ENCODE measurements around the gene TALDO1.
A peak's percentile ranks its signal among the peaks of the same experiment; 100 is the strongest.
"Not testable (repeated sequence)": the region's sequence is repeated elsewhere in the genome, so short reads cannot be mapped to it uniquely, and the experiment has no call there.

TALDO1 gene

DNA sequence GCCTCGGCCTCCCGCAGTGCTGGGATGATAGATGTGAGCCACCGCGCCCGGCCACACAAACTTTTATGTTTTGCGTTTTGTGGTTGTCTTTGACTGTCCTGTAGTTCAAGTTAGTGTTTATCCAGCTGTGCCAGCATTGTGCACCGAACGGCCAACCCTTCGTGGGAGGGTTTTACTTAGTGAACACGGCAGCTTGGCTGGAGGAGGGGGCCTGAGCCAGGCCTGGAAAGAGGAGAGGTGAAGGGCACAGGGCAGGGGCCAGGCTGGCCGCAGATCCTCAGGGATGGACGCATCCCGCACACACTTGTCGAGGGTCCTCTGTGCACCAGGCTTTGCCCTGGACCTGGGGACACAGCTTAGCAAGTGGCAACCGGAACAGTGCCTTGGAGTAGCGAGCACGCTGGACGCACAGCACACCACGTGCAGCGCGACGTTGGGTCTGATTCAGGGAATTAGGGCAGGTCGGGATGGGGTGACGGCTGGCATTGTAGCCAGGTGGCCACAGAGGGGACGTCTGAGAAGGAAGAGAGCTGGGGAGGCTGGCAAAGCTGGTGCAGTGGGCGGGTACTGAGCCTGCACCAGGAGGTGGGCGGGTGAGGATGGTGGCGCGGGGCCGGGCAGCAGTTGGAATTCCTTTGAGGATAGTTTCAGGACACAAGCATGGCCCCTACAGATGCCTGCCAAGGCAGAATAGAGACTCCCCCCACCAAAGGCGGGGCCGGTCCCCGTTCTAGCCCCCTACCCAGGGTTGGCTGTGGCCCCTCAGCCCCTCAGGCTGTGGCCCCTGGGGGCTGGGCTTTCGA lies 27.8 kb upstream of the TALDO1 start:
- no peak for DNase-seq (ENCODE audit: low read depth)

DNA sequence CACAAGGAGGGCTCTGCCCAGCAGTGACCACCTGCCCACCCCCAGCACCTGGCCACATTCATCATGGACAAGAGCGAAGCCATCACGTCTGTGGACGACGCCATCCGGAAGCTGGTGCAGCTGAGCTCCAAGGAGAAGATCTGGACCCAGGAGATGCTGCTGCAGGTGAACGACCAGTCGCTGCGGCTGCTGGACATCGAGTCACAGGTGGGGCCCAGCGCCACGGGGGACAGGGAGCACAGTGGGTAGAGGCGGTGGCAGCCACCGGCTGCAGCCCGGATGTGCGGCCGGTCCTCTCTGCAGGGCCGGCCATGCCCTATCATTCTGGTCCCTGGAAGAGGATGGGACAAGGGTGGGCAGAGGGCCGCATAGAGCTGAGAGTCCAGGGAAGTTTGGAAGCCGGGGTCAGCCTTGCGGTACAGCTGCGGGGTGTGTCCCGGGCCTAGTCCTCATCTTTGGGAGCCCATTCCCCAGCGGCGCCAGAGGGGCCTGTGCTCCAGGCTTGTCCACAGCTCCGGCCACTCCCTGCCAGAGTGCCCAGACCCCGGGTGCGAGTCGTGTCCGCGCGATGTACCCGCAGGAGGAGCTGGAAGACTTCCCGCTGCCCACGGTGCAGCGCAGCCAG lies 27.1 kb upstream of the TALDO1 start:
- no peak for DNase-seq (ENCODE audit: low read depth)

DNA sequence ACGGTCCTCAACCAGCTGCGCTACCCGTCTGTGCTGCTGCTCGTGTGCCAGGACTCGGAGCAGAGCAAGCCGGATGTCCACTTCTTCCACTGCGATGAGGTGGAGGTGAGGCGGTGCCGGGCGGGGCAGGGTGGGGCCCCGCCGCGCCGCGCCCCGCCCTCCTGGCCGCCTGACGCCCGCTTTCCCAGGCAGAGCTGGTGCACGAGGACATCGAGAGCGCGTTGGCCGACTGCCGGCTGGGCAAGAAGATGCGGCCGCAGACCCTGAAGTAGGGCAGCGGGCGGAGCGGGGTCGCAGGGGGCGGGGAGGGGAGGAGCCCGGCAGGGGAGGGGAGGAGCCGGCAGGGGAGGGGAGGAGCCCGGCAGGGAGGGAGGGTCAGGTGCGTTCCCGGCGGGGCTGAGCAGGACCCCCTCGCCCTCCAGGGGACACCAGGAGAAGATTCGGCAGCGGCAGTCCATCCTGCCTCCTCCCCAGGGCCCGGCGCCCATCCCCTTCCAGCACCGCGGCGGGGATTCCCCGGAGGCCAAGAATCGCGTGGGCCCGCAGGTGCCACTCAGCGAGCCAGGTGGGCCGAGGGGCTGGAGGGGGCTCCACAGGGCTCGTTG lies 26.5 kb upstream of the TALDO1 start:
- no peak for DNase-seq (ENCODE audit: low read depth)

DNA sequence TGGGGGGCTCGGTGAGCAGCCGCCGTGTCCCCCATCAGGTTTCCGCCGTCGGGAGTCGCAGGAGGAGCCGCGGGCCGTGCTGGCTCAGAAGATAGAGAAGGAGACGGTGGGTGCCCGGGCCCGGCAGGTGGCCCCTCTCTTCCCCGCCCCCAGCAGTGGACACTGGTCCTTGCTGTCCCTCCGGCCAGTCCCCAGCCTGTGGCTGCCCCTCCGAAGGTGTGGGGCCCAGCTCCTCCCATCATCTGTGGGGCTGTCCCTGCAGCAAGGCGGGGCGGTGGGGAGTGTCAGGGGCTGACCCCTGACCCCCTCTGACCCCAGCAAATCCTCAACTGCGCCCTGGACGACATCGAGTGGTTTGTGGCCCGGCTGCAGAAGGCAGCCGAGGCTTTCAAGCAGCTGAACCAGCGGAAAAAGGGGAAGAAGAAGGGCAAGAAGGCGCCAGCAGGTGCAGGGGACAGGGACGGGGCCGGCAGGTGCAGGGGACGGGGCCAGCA lies 26.0 kb upstream of the TALDO1 start:
- DNase-seq (ENCODE audit: low read depth): no peak

DNA sequence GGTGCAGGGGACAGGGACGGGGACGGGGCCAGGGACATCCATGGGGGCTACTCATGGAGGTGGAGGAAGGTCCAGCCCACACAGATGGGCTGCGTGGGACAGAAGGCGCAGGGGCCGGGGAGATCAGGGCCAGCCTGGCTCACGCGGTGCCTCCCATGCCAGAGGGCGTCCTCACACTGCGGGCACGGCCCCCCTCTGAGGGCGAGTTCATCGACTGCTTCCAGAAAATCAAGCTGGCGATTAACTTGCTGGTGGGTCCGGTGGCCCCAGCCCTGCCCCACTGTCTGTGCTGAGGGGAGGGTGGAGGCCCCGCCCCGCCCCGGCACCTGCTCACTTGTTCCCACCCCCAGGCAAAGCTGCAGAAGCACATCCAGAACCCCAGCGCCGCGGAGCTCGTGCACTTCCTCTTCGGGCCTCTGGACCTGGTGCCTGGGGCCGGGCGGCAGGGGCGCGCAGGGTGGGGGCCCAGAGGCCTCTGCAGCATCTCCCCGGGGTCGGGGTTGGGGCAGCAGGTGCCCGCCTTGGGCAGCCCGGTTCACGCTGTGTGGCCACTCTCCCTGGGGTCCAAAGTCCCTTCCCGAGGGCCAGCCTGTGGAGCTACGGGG lies 25.4 kb upstream of the TALDO1 start:
- DNase-seq (ENCODE audit: low read depth): no peak

DNA sequence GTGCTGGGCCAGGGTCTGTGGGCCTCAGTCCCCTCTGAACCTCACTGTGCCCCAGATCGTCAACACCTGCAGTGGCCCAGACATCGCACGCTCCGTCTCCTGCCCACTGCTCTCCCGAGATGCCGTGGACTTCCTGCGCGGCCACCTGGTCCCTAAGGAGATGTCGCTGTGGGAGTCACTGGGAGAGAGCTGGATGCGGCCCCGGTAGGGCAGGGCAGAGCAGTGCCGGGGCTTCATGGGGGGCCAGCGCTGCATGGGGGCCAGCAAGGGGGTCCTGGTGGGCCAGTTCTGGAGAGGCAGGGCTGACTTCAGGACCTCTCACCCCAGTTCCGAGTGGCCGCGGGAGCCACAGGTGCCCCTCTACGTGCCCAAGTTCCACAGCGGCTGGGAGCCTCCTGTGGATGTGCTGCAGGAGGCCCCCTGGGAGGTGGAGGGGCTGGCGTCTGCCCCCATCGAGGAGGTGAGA lies 24.9 kb upstream of the TALDO1 start:
- no peak for DNase-seq (ENCODE audit: low read depth)

DNA sequence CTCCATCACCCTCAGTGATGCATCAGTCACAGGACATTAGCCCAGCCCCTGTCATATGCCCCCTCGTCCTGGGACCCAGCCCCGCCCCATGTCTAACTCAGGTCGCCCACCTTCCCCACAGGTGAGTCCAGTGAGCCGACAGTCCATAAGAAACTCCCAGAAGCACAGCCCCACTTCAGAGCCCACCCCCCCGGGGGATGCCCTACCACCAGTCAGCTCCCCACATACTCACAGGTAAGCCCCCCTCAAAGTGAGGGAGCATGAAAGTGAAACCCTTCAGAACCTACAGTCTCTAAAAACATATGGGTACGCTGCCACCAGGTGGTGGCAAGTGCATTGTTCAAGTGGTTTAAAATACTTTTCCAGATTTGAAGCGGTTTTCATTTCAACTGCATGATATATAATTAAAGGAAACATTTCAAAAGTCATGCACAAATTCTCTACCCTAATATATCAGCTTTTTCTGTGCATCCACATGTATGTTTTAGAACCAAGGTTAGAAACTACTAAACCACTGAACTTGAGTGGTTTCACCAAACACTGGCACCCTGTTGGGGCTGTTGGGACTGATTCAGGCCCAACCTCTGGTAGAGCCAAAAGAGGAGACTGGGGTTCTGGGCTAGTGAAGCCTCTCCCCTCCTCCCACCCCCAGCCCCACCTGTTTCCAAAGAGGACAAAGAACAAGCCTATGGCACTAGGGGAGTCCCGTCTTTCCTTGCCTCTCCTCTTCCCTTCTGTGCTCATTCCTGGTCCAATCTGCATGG lies 24.0 kb upstream of the TALDO1 start:
- DNase-seq (ENCODE audit: low read depth): no peak

DNA sequence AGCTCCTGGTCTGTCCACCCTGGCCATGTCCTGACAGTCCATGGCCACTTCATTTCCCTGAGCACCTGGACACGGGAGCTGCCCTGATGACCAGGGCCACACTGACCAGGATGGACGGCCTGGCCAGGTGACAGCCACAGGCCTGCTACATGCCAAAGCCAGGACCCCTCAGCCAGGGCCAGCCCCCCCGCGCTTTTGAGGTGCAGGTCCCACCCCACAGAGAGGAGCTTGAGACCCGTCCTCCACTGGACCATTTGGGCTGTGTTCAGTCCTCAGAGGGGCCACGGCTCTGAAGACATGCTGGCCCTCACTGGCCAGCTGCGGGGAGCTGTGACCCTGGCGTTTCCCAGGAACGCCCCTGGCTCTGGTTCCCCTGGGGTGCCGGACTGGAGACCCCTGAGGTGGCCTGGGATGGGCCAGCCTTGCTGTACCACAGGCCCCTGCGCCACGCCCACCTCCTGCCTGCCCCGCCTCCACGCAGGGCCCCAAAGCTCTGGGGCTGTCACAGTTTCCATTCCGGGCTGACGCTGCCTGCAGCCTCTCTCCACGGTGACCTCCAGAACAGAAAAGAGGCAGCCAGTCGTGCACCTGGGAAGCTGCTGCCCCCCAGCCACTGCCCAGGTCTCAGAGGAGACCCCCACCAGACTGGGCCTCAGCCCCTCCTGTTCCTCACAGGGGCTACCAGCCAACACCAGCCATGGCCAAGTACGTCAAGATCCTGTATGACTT lies 23.1 kb upstream of the TALDO1 start:
- no peak for DNase-seq (ENCODE audit: low read depth)

DNA sequence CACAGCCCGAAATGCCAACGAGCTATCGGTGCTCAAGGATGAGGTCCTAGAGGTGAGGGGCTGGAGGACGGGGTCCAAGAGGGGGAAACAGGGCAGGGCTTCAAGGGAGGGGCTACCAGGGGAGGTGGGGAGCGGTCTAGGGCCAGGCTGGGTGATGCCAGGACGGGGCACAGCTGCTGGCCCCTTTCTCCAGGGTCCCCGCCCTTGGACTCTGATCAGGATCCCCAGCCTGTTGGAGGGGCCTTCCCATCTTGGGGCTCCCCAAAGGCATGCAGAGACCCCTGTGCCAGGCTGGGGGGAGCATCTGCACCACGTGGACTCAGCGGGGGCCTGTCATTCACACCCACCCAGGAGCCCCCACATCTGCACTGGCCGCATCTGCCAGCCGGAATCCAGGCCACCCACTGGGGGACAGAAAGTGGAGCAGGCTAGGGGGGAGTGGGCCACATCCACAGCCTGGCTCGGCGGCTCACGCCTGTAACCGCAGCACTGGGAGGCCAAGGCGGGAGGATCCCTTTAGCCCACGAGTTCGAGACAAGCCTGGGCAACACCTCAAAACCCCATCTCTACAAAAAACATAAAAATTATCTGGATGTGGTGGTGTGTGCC lies 22.4 kb upstream of the TALDO1 start:
- no peak for DNase-seq (ENCODE audit: low read depth)

DNA sequence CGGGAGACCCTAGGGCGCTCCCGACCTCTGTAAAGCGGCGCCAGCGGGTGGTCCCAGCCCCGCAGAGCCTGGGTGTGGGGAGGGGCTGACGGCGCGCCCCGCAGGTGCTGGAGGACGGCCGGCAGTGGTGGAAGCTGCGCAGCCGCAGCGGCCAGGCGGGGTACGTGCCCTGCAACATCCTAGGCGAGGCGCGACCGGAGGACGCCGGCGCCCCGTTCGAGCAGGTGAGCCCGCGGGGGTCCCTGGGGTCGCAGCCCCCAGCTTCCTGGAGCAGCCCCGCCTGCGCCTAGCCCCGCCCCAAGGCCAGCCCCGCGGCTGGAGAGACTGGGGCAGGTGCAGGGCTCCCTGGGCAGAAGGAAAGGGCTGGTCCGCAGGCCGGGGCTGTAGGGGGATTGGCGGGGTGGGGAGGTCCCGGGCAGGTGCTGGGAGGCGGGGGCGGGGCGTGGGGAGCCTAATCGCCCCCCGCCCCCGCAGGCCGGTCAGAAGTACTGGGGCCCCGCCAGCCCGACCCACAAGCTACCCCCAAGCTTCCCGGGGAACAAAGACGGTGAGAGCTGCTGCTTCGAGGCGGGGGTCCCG lies 21.6 kb upstream of the TALDO1 start:
- DNase-seq (ENCODE audit: low read depth): no peak

DNA sequence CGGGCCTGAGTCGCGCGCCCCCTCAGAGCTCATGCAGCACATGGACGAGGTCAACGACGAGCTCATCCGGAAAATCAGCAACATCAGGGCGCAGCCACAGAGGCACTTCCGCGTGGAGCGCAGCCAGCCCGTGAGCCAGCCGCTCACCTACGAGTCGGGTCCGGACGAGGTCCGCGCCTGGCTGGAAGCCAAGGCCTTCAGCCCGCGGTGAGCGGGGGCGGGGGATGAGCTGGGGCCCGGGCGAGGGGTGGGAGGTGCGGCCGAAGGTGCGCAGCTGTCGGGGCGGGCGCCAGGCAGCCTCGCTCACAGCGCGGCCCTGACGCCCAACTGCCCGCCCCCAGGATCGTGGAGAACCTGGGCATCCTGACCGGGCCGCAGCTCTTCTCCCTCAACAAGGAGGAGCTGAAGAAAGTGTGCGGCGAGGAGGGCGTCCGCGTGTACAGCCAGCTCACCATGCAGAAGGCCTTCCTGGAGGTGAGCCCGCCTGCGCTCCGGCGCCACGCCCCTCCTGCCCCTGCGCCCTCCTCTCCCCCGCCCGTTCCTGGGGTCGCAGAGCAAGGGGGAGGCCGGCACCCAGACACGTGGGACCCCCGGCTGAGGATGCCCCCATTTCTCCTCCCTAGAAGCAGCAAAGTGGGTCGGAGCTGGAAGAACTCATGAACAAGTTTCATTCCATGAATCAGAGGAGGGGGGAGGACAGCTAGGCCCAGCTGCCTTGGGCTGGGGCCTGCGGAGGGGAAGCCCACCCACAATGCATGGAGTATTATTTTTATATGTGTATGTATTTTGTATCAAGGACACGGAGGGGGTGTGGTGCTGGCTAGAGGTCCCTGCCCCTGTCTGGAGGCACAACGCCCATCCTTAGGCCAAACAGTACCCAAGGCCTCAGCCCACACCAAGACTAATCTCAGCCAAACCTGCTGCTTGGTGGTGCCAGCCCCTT lies 20.7 kb upstream of the TALDO1 start:
- no peak for DNase-seq (ENCODE audit: low read depth)

DNA sequence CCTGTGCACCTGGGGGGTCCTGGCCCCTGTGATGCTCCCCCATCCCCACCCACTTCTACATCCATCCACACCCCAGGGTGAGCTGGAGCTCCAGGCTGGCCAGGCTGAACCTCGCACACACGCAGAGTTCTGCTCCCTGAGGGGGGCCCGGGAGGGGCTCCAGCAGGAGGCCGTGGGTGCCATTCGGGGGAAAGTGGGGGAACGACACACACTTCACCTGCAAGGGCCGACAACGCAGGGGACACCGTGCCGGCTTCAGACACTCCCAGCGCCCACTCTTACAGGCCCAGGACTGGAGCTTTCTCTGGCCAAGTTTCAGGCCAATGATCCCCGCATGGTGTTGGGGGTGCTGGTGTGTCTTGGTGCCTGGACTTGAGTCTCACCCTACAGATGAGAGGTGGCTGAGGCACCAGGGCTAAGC lies 20.0 kb upstream of the TALDO1 start:
- DNase-seq (ENCODE audit: low read depth): no peak

DNA sequence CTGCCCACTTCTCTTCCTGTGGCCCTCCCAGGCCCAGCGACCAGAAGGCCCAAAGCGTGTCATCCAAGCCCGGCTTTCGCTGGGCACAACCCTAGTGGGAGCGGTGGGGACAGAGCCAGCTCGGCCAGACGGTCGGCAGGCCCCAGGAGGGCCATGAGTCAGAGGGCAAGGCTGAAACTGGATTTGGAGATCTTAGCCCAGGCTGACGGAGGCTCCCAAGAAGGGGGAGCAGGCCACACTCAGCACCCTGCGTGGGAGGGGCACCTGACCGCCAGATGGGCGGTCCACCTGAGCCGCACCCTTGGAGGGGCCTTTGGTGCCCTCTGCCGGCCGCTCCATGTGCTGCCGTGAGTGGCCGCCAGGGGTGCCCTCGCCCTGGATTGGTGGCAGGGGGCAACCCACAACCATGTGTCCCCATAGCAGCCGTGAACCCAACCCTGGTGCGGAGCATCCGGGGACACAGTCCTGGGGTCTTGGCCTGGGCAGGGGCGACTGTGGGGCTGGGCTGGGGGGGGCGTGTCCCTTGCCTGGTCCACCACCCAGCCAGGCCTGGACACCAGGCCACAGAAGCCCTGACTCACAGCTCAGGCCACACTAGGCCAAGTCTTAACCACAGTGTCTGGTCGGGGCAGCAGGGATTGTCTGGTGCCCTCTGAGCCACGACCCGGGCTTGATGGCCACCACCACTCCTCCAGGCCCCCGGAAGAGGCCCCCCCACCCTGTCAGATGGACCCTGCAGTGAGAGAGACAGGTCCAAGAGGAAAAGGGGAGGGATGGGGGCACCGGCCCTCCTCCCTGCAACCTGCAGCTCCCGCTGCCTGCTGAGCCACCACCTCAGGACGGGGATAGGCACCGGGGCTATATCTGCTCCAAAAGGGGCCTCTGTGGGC lies 19.2 kb upstream of the TALDO1 start:
- peak; percentile 89 for DNase-seq (ENCODE audit: low read depth)

DNA sequence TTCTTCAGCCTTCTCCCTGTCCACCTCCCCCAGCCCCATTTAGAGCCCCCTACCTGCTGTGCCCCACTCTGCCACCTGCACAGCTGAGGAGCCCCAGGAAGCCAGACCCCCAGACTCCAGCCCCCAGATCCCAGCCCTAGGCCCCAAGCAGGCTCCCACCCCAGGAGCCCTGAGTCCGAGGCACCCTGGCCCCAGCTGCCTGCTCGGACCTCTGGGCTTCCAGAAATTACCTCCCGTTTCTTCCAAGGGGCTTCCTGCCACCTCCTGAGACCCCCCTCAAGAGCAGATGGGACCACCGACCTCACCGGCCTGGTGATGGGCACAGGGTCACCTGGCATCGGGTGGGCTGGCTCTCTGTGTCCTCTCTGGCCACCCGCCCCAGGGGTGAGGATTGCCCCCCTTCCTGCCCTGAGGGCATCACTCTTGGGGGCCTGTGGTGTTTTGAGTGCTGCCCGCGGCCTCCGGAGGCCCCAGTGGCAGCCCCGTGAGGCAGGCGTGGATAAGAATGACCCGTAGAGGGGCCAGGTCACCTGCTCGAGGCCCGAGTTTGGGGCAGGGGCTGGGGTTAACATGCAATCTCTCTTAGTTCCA lies 18.3 kb upstream of the TALDO1 start:
- no peak for DNase-seq (ENCODE audit: low read depth)

DNA sequence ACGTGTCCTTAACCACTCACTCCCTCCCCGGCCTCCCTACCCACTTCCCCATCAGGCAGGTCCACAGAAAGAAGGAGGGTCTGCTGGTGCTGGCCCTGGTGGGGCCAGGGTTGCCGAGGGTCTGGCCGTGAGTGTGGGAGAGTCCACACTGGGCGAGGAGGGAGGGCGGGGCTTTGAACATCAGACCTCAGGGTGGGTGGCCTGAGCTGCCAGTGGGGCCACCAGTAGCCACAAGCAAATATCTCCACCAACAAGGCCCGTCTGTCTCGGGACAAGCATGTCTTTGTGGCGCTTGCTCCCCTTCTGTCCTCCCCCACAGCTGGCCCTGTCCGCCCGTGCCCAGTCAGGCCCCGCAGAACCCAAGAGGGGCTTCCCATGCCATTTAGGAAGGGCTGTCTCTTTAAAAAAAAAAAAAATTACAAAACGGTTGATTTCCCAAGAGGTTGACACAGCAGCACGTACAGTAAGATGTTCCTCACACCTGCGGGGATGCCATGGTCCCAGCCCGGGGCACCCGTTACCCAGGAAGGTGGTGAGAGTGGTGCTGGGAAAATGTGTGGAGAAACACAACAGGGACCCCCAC lies 17.7 kb upstream of the TALDO1 start:
- DNase-seq (ENCODE audit: low read depth): no peak

DNA sequence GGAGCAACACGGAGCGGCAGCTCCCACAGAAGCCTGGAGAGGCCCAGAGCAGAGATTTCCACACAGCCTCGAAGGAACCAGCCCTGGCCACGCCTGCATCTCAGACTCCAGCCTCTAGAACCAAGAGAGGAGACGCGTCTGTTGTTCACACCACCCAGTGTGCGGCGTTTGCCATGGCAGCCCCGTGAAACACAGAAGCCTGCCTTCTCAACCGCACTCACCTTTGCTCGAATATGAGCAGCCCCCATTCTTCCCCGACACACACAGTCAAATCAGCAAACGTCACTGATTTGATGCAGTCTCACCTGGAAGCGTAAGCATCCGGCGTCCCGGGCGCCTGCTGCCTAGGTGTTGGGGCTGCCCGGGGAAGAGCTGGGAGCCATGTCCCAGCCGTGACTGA lies 14.2 kb upstream of the TALDO1 start:
- DNase-seq (ENCODE audit: low read depth): no peak

DNA sequence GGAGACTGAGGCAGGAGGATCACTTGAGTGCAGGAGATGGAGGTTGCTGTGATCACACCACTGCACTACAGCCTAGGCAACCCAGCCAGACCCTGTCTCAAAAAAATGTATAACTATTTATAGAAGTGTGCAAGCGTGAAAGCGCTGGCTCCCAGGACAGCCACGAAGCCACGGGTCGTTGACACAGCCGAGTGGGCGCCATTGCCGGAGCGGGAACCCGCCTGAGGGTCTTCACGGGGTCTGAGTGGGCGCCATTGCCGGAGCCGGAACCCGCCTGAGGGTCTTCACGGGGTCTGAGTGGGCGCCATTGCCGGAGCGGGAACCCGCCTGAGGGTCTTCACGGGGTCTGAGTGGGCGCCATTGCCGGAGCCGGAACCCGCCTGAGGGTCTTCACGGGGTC lies 12.7 kb upstream of the TALDO1 start:
- DNase-seq (ENCODE audit: low read depth): not testable (repeated sequence)
